Karpas-422 (cell line): Measurements from ENCODE around the gene MRPS31. TPM values are rescaled to one million over a fixed set of nuclear protein-coding genes. Genes with fewer than 3 reads are reported as not detected.
"Not testable (repeated sequence)": the region's sequence is repeated elsewhere in the genome, so short reads cannot be mapped to it uniquely, and the experiment has no call there.

Experiments
- DNase-seq: peaks from one replicate; pipeline ENCODE4 v3.0.0-alpha.2; 2015
- H2AFZ ChIP-seq: fragments of 200-600 bp; sonication (generic); 2 replicates; pipeline ENCODE4 v1.6.1; 2014; ENCODE audit warnings: antibody characterized with exemption, low read length, mixed read lengths
- H3K27ac ChIP-seq: fragments of 200-600 bp; sonication (generic); 2 replicates; pipeline ENCODE4 v1.5.1; 2014; ENCODE audit warnings: mild to moderate bottlenecking, low read length, moderate library complexity
- H3K27me3 ChIP-seq: fragments of 200-600 bp; sonication (generic); 2 replicates; pipeline ENCODE4 v1.6.1; 2014; ENCODE audit warnings: low read length, mixed read lengths
- H3K36me3 ChIP-seq: fragments of 200-600 bp; sonication (generic); 2 replicates; pipeline ENCODE4 v1.6.1; 2014; ENCODE audit warnings: low read length, mixed read lengths; ENCODE audit not compliant: insufficient read depth
- H3K4me1 ChIP-seq: fragments of 200-600 bp; sonication (generic); 2 replicates; pipeline ENCODE4 v1.6.1; 2014; ENCODE audit warnings: mild to moderate bottlenecking, low read length, mixed read lengths
- H3K4me2 ChIP-seq: fragments of 200-600 bp; sonication (generic); 2 replicates; pipeline ENCODE4 v1.6.1; 2014; ENCODE audit warnings: low read length, low read depth, mild to moderate bottlenecking; ENCODE audit not compliant: poor library complexity, severe bottlenecking
- H3K4me3 ChIP-seq: fragments of 200-600 bp; sonication (generic); 2 replicates; pipeline ENCODE4 v1.5.1; 2014; ENCODE audit warnings: mild to moderate bottlenecking, antibody characterized with exemption, low read length, mixed read lengths
- H3K79me2 ChIP-seq: fragments of 200-600 bp; sonication (generic); 2 replicates; pipeline ENCODE4 v1.6.1; 2014; ENCODE audit warnings: mild to moderate bottlenecking, low read length, mixed read lengths
- H3K9ac ChIP-seq: fragments of 200-600 bp; sonication (generic); 2 replicates; pipeline ENCODE4 v1.6.0; 2014; ENCODE audit warnings: low read length
- H3K9me2 ChIP-seq: fragments of 200-600 bp; sonication (generic), shearing (Covaris generic); replicated peaks from 2 replicates; pipeline ENCODE4 v1.6.0; 2014; ENCODE audit warnings: mild to moderate bottlenecking, low read length, moderate library complexity; ENCODE audit not compliant: insufficient read depth
- H3K9me3 ChIP-seq: fragments of 300-700, 200-600 bp; sonication (generic); 2 replicates; pipeline ENCODE4 v1.6.1; 2014; ENCODE audit warnings: low read length, mixed read lengths
- H4K20me1 ChIP-seq: fragments of 200-600 bp; sonication (generic); 2 replicates; pipeline ENCODE4 v1.6.1; 2014; ENCODE audit warnings: mild to moderate bottlenecking, antibody characterized with exemption, low read length, low read depth; ENCODE audit not compliant: insufficient read depth
- total RNA-seq: library from RNA; depleted of rRNA; stranded (reverse); fragments of >200 nt; shearing (Covaris generic); gene quantifications from 2 replicates; pipeline ENCODE4 v1.2.3, GENCODE V29; 2014; ENCODE audit warnings: low replicate concordance

Gene MRPS31
- total RNA-seq, 1 experiment from 2014 or later: 52.6 TPM

GRCh38 chr13:40762849-40763248, 8.1 kb downstream of the MRPS31 start:
- Histone ChIP-seq H2AFZ (no peak overlapping the region), H4K20me1 (no peaks in the 10 kb centered on the region), H3K4me1 (peaks cover 88% of the 10 kb centered on the region), H3K36me3 (peaks cover 29% of the 10 kb centered on the region), H3K4me3 (0 out of 2 replicates have a peak overlapping the region, but pooled peaks have one; percentile 36), H3K27ac (peak overlapping the region; percentile 96), H3K9me2 (no peaks in the 10 kb centered on the region), H3K27me3 (no peaks in the 10 kb centered on the region), H3K4me2 (peak overlapping the region; percentile 58), H3K9ac (peak overlapping the region; percentile 61; the same call in 1 of the 2 replicates), H3K79me2 (peaks cover 62% of the 10 kb centered on the region), H3K9me3 (no peaks in the 10 kb centered on the region)
- peak; percentile 78 for DNase-seq

DNA sequence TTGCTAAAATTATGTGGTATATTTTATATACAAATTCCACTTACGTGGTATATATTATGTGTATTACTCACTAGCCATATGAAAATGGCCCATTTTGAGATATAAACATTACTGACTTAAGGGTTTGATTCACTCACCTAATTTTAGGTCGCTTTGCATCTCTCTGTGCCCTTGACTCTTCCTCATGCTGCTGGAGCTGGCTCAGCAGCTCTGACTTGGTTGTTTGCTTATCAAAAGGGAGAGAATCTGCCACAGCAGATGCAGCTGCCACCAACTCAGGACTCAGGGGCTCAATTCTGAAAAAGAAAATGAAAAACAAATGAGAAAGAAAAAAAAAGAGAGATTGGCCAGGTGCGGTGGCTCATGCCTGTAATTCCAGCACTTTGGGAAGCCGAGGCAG, 12.2 kb downstream of the MRPS31 start:
- Histone ChIP-seq H3K27ac (peak overlapping the region; percentile 96), H3K9ac (no peak overlapping the region), H3K4me2 (peak overlapping the region; percentile 52), H3K4me1 (peaks cover 91% of the 10 kb centered on the region), H3K9me2 (no peaks in the 10 kb centered on the region), H3K4me3 (no peak overlapping the region; the same call in 1 of the 2 replicates), H3K9me3 (no peaks in the 10 kb centered on the region), H3K27me3 (no peaks in the 10 kb centered on the region), H2AFZ (no peak overlapping the region), H4K20me1 (no peaks in the 10 kb centered on the region), H3K79me2 (peaks cover 38% of the 10 kb centered on the region), H3K36me3 (peaks cover 40% of the 10 kb centered on the region)
- peak; percentile 94 for DNase-seq

DNA sequence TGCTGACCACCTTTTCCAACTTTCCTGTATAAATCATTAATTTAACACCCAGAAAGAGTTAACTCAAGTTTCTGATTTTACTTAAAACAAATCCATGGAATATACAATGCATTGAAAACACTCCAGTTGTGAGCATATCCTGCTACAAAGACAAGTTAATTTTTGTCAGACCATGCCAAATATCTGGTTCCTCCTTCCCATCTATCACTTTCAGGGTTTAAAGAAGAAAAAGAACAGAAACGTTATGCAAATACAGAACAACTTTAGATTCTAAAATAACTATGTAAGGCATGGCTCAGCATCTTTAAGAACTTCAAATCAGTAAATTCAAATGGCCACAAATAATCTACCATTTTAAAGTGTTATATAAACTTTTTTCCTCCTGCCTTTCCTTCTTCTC, 14.9 kb downstream of the MRPS31 start:
- H3K27ac ChIP-seq: peak overlapping the region; percentile 96
- no peak overlapping the region for H2AFZ ChIP-seq
- H3K9ac ChIP-seq: peak overlapping the region; percentile 50
- H3K4me2 ChIP-seq: peak overlapping the region; percentile 59
- peak; percentile 73 for DNase-seq
- peak overlapping the region; percentile 33; the same call in 1 of the 2 replicates for H3K4me3 ChIP-seq
- no peaks in the 10 kb centered on the region for H4K20me1 ChIP-seq
- no peaks in the 10 kb centered on the region for H3K27me3 ChIP-seq
- no peaks in the 10 kb centered on the region for H3K9me3 ChIP-seq
- peaks cover 63% of the 10 kb centered on the region for H3K4me1 ChIP-seq
- H3K9me2 ChIP-seq: no peaks in the 10 kb centered on the region
- peaks cover 39% of the 10 kb centered on the region for H3K79me2 ChIP-seq
- peaks cover 61% of the 10 kb centered on the region for H3K36me3 ChIP-seq

- peaks cover 57% of the 10 kb centered on the region for H3K4me1 ChIP-seq
- no peaks in the 10 kb centered on the region for H3K9me3 ChIP-seq
- DNase-seq: peak; percentile 42
- H3K9me2 ChIP-seq: no peaks in the 10 kb centered on the region
- H4K20me1 ChIP-seq: no peaks in the 10 kb centered on the region
- peak overlapping the region; percentile 59 for H3K4me2 ChIP-seq
- H3K4me3 ChIP-seq: 0 out of 2 replicates have a peak overlapping the region, but pooled peaks have one; percentile 29
- peak overlapping the region; percentile 96 for H3K27ac ChIP-seq
- peaks cover 57% of the 10 kb centered on the region for H3K36me3 ChIP-seq
- H3K27me3 ChIP-seq: no peaks in the 10 kb centered on the region
- peak overlapping the region; percentile 57 for H3K9ac ChIP-seq
- H2AFZ ChIP-seq: no peak overlapping the region
- peaks cover 34% of the 10 kb centered on the region for H3K79me2 ChIP-seq
These were observed 15.8 kb downstream of the MRPS31 start for GRCh38 chr13:40755082-40755700.

GRCh38 chr13:40749327-40749726, 21.7 kb downstream of the MRPS31 start:
- H2AFZ ChIP-seq: no peak overlapping the region
- H3K36me3 ChIP-seq: peaks cover 62% of the 10 kb centered on the region
- no peaks in the 10 kb centered on the region for H3K9me2 ChIP-seq
- no peak overlapping the region for H3K4me3 ChIP-seq
- H4K20me1 ChIP-seq: no peaks in the 10 kb centered on the region
- no peaks in the 10 kb centered on the region for H3K9me3 ChIP-seq
- H3K4me1 ChIP-seq: peaks cover 8% of the 10 kb centered on the region; the same call in 1 of the 2 replicates
- H3K27ac ChIP-seq: peak overlapping the region; percentile 29; the same call in 1 of the 2 replicates
- H3K9ac ChIP-seq: no peak overlapping the region
- H3K27me3 ChIP-seq: no peaks in the 10 kb centered on the region
- peaks cover 37% of the 10 kb centered on the region for H3K79me2 ChIP-seq
- no peak overlapping the region for H3K4me2 ChIP-seq
- peak; percentile 46 for DNase-seq

GRCh38 chr13:40735232-40735548, 35.8 kb downstream of the MRPS31 start:
- H3K4me1 ChIP-seq, DNase-seq, H3K4me2 ChIP-seq, H3K9me3 ChIP-seq, H2AFZ ChIP-seq, H3K9me2 ChIP-seq, H3K27me3 ChIP-seq, H3K4me3 ChIP-seq, H3K9ac ChIP-seq, H4K20me1 ChIP-seq, H3K27ac ChIP-seq: not testable (repeated sequence)
- H3K79me2 ChIP-seq: peaks cover 29% of the 10 kb centered on the region
- peaks cover 24% of the 10 kb centered on the region; the same call in 1 of the 2 replicates for H3K36me3 ChIP-seq

DNA sequence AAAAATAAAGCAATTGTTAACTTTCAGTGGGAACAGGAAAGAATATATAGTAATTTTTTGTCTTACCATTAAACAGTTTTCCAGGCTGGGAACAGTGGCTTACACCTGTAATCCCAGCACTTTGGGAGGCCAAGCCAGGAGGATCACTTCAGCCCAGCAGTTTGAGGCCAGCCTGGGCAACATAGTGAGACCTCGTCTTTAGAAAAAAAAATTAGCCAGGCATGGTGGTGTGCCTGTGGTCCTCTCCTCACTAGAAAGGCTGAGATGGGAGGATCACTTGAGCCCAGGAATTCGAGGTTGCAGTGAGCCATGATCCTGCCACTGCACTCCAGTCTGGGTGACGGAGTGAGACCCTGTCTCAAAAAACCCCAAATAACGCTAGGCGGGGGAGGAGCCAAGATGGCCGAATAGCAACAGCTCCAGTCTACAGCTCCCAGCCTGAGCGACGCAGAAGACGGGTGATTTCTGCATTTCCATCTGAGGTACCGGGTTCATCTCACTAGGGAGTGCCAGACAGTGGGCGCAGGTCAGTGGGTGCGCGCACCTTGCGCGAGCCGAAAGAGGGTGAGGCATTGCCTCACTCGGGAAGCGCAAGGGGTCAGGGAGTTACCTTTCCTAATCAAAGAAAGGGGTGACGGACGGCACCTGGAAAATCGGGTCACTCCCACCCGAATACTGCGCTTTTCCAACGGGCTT, 36.3 kb downstream of the MRPS31 start:
- Histone ChIP-seq H3K36me3 (peaks cover 28% of the 10 kb centered on the region; the same call in 1 of the 2 replicates), H3K79me2 (peaks cover 32% of the 10 kb centered on the region)
- H3K9me2 ChIP-seq, H3K4me2 ChIP-seq, H3K27ac ChIP-seq, H3K4me3 ChIP-seq, H3K27me3 ChIP-seq, H2AFZ ChIP-seq, H3K9me3 ChIP-seq, H4K20me1 ChIP-seq, H3K9ac ChIP-seq, DNase-seq, H3K4me1 ChIP-seq: not testable (repeated sequence)

DNA sequence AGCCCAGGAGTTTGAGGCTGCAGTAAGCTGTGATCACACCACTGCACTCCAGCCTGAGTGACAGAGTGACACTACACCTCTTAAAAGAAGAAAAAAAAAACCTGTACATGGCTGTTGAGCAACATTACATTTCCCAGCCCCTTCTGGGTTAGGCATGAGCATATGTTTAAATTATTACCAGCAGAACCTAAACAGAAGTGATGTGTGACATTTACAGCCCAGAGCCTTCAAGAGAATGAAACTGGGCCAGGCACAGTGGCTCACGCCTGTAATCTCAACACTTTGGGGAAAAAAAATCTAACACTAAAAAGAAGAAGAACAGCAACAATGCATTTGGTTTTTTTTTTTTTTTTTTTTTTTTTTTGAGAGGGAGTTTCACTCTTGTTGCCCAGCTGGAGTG, 38.3 kb downstream of the MRPS31 start:
- Histone ChIP-seq H3K4me1 (no peaks in the 10 kb centered on the region), H3K4me3 (no peak overlapping the region), H3K9me2 (no peaks in the 10 kb centered on the region), H3K36me3 (peaks cover 42% of the 10 kb centered on the region), H4K20me1 (no peaks in the 10 kb centered on the region), H3K9ac (no peak overlapping the region), H3K4me2 (no peak overlapping the region), H3K79me2 (peaks cover 32% of the 10 kb centered on the region), H3K9me3 (no peaks in the 10 kb centered on the region), H3K27me3 (no peaks in the 10 kb centered on the region), H2AFZ (no peak overlapping the region), H3K27ac (no peak overlapping the region)
- peak; percentile 39 for DNase-seq
